HCEC 1CT (cell line): ENCODE results near the gene APLF.
"Not testable (repeated sequence)": the region's sequence is repeated elsewhere in the genome, so short reads cannot be mapped to it uniquely, and the experiment has no call there.

Experiments used
- DNase-seq: peaks from one replicate; pipeline ENCODE4 v3.0.0-alpha.2; 2017

Gene APLF

GRCh38 chr2:68441994-68442322 is 25.4 kb upstream of the APLF start:
- DNase-seq = no peak

GRCh38 chr2:68446425-68446824 is 21.0 kb upstream of the APLF start:
- DNase-seq = not testable (repeated sequence)

- DNase-seq = no peak
Observed at GRCh38 chr2:68447118-68447517, 20.3 kb upstream of the APLF start.

GRCh38 chr2:68448671-68449653 is 18.4 kb upstream of the APLF start:
- DNase-seq = no peak

- no peak for DNase-seq
Observed at GRCh38 chr2:68452158-68452900, 15.1 kb upstream of the APLF start.

GRCh38 chr2:68453761-68454360 is 13.5 kb upstream of the APLF start:
- no peak for DNase-seq

- no peak for DNase-seq
Observed at GRCh38 chr2:68454719-68455118, 12.7 kb upstream of the APLF start.

- DNase-seq = no peak
Observed at GRCh38 chr2:68456198-68456597, 11.2 kb upstream of the APLF start.

GRCh38 chr2:68458981-68459380 is 8.4 kb upstream of the APLF start:
- peak; percentile 50 for DNase-seq

- peak; percentile 51 for DNase-seq
Observed at GRCh38 chr2:68463287-68463877, 4.0 kb upstream of the APLF start.

- DNase-seq = no peak
Observed at GRCh38 chr2:68464651-68465050, 2.7 kb upstream of the APLF start.

- no peak for DNase-seq
Observed at GRCh38 chr2:68465081-68465916, 2.1 kb upstream of the APLF start.

GRCh38 chr2:68466361-68466777 is 1.0 kb upstream of the APLF start:
- peak; percentile 52 for DNase-seq

- DNase-seq = no peak
Observed at GRCh38 chr2:68466778-68467076, 658 bp upstream of the APLF start.

- no peak for DNase-seq
Observed at GRCh38 chr2:68468801-68469200, 1.4 kb downstream of the APLF start.

- DNase-seq = peak; percentile 20
Observed at GRCh38 chr2:68469935-68470334, 2.5 kb downstream of the APLF start.

- DNase-seq = no peak
Observed at GRCh38 chr2:68471385-68471784, 4.0 kb downstream of the APLF start.

GRCh38 chr2:68472796-68473414 is 5.5 kb downstream of the APLF start:
- no peak for DNase-seq

GRCh38 chr2:68475110-68475509 is 7.7 kb downstream of the APLF start:
- no peak for DNase-seq

GRCh38 chr2:68475576-68475975 is 8.2 kb downstream of the APLF start:
- DNase-seq = no peak

GRCh38 chr2:68476454-68476853 is 9.1 kb downstream of the APLF start:
- no peak for DNase-seq

GRCh38 chr2:68478688-68479087 is 11.3 kb downstream of the APLF start:
- no peak for DNase-seq
